ENCODE data around the gene FBLN5. TPM values are rescaled to one million over a fixed set of nuclear protein-coding genes. Genes with fewer than 3 reads are reported as not detected.

The FBLN5 gene
- total and polyA plus RNA-seq, 2 donors (not counting 3 experiments of a cell fraction or from before 2014, with no cell fraction given) = 27.6 to 33.1 TPM

DNA sequence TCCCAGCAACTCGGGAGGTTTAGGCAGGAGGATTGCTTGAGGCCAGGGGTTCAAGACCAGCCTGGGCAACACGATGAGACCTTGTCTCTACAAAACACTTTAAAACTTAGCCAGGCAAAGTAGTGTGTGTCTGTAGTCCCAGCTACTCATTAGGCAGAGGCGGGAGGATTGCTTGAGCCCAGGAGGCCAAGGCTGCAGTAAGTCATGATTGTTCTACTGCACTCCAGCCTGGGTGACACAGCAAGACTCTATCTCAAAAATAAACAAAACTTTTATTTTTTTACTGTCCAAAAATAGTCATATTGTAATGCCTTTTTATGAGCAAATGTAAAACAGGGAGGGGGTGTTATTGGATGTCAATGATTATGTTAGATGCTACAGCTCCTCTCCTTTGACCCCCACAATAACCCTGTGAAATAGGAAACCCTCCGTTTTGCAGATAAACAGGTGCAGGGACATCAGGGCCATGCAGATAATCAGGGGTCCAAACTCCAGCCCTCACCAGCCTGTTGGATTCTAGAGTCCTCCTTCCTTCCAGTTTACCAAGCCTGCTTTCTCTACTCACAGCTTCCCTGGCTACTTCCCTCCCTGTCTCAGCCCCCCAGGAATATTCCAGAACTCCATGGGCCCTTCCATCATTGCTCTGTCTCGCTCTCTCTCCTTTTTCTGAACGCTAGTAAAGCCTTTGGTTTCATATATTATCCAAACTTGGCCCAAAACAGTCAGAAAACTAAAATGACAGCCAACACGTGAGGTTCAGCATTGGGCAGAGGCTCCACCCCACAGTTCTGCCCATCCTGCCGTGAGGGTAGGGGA lies 5.9 kb upstream of the FBLN5 start:
- no peaks in the 10 kb centered on the region for H3K9me1 ChIP-seq (replicated peaks; ENCODE audit: control insufficient read depth, extremely low read depth, insufficient read depth, low read length)
- no peak overlapping the region for H3K27ac ChIP-seq (ENCODE audit: insufficient read depth, low read depth, low read length)
- H2AFZ ChIP-seq (ENCODE audit: low read depth, low read length) = no peak overlapping the region
- no peaks in the 10 kb centered on the region for H3K4me1 ChIP-seq (ENCODE audit: control insufficient read depth, extremely low read depth, insufficient read depth, low read length)
- no peak overlapping the region for H3K4me2 ChIP-seq (ENCODE audit: insufficient read depth, low read length)
- H4K20me1 ChIP-seq (replicated peaks; ENCODE audit: control insufficient read depth, extremely low read depth, insufficient read depth, low read length) = no peaks in the 10 kb centered on the region
- ChIA-PET CTCF (no interaction called here), POLR2A (no interaction called here)
- dilution Hi-C loops (cut with MboI; ENCODE audit: extremely low pct_ligation_motif_present, low sequenced_read_pairs) (no loop called here), intact Hi-C loops (cut with micrococcal nuclease) (no loop called here)
- H3K4me3 ChIP-seq (replicated peaks in 1 of 3; ENCODE audit: insufficient read depth in 1 of 3, low read depth in 1 of 3, low read length in 3 of 3) = no peak overlapping the region
- H3K79me2 ChIP-seq (ENCODE audit: control insufficient read depth, insufficient read depth, low read length) = no peaks in the 10 kb centered on the region
- FAIRE-seq (no peak), DNase-seq (ENCODE audit: low read depth, low spot score) (no peak)
- no peaks in the 10 kb centered on the region for H3K9me3 ChIP-seq (replicated peaks; ENCODE audit: control insufficient read depth, insufficient read depth, low read length)
- no peaks in the 10 kb centered on the region for H3K36me3 ChIP-seq (ENCODE audit: control insufficient read depth in 2 of 2, extremely low read depth in 1 of 2, insufficient read depth in 2 of 2, low read length in 2 of 2)
- peaks cover 0 to 3% of the 10 kb centered on the region in 2 experiments for H3K27me3 ChIP-seq (ENCODE audit: control insufficient read depth in 2 of 2, insufficient read depth in 2 of 2, low read length in 2 of 2)
- H3K9ac ChIP-seq (replicated peaks; ENCODE audit: extremely low read depth, insufficient read depth, low read length) = no peak overlapping the region
- TF ChIP-seq GATA2 (IDR thresholded peaks at IDR 0.05; ENCODE audit: insufficient read depth, insufficient read length, low read depth, low read length) (no peak), POLR2AphosphoS5 (IDR thresholded peaks at IDR 0.05; ENCODE audit: insufficient read depth, low read depth, low read length) (no peak), CTCF (IDR thresholded peaks at IDR 0.05; ENCODE audit: extremely low read depth in 1 of 2, insufficient read depth in 1 of 2, low read depth in 1 of 2, low read length in 2 of 2) (no peak)
- no TSS peak for BruUV-seq (replicated peaks)

All from endothelial cell of umbilical vein (primary cell).